HepG2 (cell line): Measurements from ENCODE around the gene UBFD1. TPM values are rescaled to one million over a fixed set of nuclear protein-coding genes. Genes with fewer than 3 reads are reported as not detected.

Source experiments
- MAFK ChIP-seq, 2 experiments: IDR thresholded peaks in 1 of 2; conservative IDR thresholded peaks in 1 of 2; 2 replicates each; pipeline ENCODE4 v1.6.1; 2011; ENCODE audit warnings: improper control_type of control experiment in 2 of 2, low read length in 2 of 2
- NPAS2 ChIP-seq: sonication (generic); formaldehyde crosslinking; IDR thresholded peaks from 2 replicates; pipeline ENCODE4 v1.8.0; 2022; ENCODE audit warnings: mild to moderate bottlenecking, missing genetic modification reagents, borderline replicate concordance
- POGZ ChIP-seq: sonication (generic); formaldehyde crosslinking; IDR thresholded peaks from 2 replicates; pipeline ENCODE4 v1.4.0; 2020; ENCODE audit warnings: mild to moderate bottlenecking, missing genetic modification reagents
- POLR2A ChIP-seq, 2 experiments: IDR thresholded peaks; 2 replicates each; pipeline ENCODE4 v1.6.1; 2011; ENCODE audit warnings: low read depth in 2 of 2, low read length in 2 of 2, mild to moderate bottlenecking in 1 of 2, moderate library complexity in 1 of 2; ENCODE audit not compliant: insufficient read depth in 1 of 2
- SNAPC2 ChIP-seq: sonication (generic); formaldehyde crosslinking; IDR thresholded peaks from 2 replicates; pipeline ENCODE4 v1.8.1; 2022; ENCODE audit warnings: mild to moderate bottlenecking, missing genetic modification reagents
- SOX6 ChIP-seq, 2 experiments: fragments of 450-650 bp in 1 of 2; sonication (generic) in 1 of 2; formaldehyde crosslinking in 1 of 2; IDR thresholded peaks; 2 replicates each; pipeline versions ENCODE4 v1.4.0 to v1.6.1; 2017 to 2020; ENCODE audit warnings: antibody characterized with exemption in 1 of 2, mild to moderate bottlenecking in 1 of 2, missing genetic modification reagents in 1 of 2
- SRSF1 ChIP-seq: fragments of 200-400 bp; formaldehyde crosslinking; optimal IDR thresholded peaks from 2 replicates; pipeline ENCODE3; 2017; ENCODE audit warnings: mild to moderate bottlenecking, low read depth, low read length, moderate library complexity
- ZKSCAN5 ChIP-seq: sonication (generic); formaldehyde crosslinking; IDR thresholded peaks from 2 replicates; pipeline ENCODE4 v1.5.1; 2020; ENCODE audit warnings: mild to moderate bottlenecking, missing genetic modification reagents
- ZNF382 ChIP-seq: sonication (generic); formaldehyde crosslinking; IDR thresholded peaks from 2 replicates; pipeline ENCODE4 v1.5.0; 2020; ENCODE audit warnings: missing genetic modification reagents, mild to moderate bottlenecking, borderline replicate concordance
- ZNF460 ChIP-seq: sonication (generic); formaldehyde crosslinking; IDR thresholded peaks from 2 replicates; pipeline ENCODE4 v1.5.1; 2020; ENCODE audit warnings: missing genetic modification reagents, mild to moderate bottlenecking, borderline replicate concordance
- ZNF547 ChIP-seq: sonication (generic); formaldehyde crosslinking; IDR thresholded peaks from 2 replicates; pipeline ENCODE4 v1.5.1; 2020; ENCODE audit warnings: mild to moderate bottlenecking, missing genetic modification reagents
- polyA plus RNA-seq, 8 experiments: library from polyadenylated mRNA; depleted of rRNA in 3 of 8; stranded (reverse) in 7 of 8; unstranded in 1 of 8; fragments of >200 nt; fragmentation: Illumina TruSeq in 4 of 8; extraction: Trizol in 4 of 8; gene quantifications; 2 replicates each; pipeline versions ENCODE4 v1.2.1 to v1.2.3, GENCODE V29; 2011 to 2016; ENCODE audit warnings: low read depth in 4 of 8, missing spikeins in 1 of 8, mixed read lengths in 1 of 8; ENCODE audit not compliant: insufficient read depth in 1 of 8
- total RNA-seq, 5 experiments: library from RNA; depleted of rRNA; stranded (reverse); fragments of >200 nt; fragmentation: Illumina TruSeq; extraction: Trizol; gene quantifications; 2 replicates each; pipeline ENCODE4 v1.2.3, GENCODE V29; 2016; ENCODE audit warnings: low read depth in 1 of 5
- TF ChIP-seq, protein P1 (sequence below): sonication (generic); formaldehyde crosslinking; IDR thresholded peaks from 2 replicates; pipeline ENCODE4 v1.4.0; 2020; ENCODE audit warnings: missing genetic modification reagents, borderline replicate concordance
- TF ChIP-seq, protein P2 (sequence below): sonication (generic); formaldehyde crosslinking; IDR thresholded peaks from 2 replicates; pipeline ENCODE4 v1.8.0; 2022; ENCODE audit warnings: missing genetic modification reagents, mild to moderate bottlenecking, moderate library complexity, borderline replicate concordance
- TF ChIP-seq, protein P3 (sequence below): sonication (generic); formaldehyde crosslinking; IDR thresholded peaks from 2 replicates; pipeline ENCODE4 v1.5.0; 2020; ENCODE audit warnings: mild to moderate bottlenecking, missing genetic modification reagents, moderate library complexity
- TF ChIP-seq, protein P4 (sequence below): sonication (generic); formaldehyde crosslinking; conservative IDR thresholded peaks from 2 replicates; pipeline ENCODE4 v1.4.0; 2020; ENCODE audit warnings: missing genetic modification reagents
- TF ChIP-seq, protein P5 (sequence below): sonication (generic); formaldehyde crosslinking; IDR thresholded peaks from 2 replicates; pipeline ENCODE4 v1.4.0; 2020; ENCODE audit warnings: missing genetic modification reagents

UBFD1 gene
- total and polyA plus RNA-seq, 2 of the 13 experiments (the other 11 are each of a cell fraction or from before 2014, with no cell fraction given), result 100 to 111 TPM

DNA sequence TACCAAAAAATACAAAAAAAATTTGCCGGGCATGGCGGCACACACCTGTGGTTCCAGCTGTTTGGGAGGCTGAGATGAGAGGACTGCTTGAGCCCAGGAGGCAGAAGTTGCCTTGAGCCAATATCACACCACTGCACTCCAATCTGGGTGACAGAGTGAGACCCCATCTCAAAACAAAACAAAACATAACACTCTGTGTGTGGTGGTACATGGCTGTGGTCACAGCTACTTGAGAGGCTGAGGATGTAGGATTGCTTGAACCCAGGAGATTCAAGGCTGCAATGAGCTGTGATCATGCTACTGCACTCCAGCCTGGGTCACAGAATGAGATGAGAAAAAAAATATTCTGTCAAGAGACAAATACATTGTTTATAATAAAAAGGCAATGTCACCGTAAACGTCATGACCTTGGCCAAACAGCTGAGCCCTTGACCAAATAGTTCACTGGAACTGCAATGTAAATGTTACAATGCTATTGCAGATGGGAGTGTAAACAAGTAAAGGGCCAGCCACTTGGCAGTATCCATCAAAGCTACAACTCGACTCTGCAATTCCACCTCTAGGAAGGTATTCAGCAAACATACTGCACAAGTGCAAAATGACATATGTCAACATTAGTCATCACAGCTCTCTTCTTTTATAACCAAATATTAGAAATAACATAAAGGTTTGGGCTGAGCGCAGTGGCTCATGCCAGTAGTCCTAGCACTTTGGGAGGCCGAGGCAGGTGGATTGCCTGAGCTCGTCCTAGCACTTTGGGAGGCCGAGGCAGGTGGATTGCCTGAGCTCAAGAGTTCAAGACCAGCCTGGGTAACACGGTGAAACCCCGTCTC lies 17.3 kb upstream of the UBFD1 start (continued):
- TF ChIP-seq, protein P1, sequence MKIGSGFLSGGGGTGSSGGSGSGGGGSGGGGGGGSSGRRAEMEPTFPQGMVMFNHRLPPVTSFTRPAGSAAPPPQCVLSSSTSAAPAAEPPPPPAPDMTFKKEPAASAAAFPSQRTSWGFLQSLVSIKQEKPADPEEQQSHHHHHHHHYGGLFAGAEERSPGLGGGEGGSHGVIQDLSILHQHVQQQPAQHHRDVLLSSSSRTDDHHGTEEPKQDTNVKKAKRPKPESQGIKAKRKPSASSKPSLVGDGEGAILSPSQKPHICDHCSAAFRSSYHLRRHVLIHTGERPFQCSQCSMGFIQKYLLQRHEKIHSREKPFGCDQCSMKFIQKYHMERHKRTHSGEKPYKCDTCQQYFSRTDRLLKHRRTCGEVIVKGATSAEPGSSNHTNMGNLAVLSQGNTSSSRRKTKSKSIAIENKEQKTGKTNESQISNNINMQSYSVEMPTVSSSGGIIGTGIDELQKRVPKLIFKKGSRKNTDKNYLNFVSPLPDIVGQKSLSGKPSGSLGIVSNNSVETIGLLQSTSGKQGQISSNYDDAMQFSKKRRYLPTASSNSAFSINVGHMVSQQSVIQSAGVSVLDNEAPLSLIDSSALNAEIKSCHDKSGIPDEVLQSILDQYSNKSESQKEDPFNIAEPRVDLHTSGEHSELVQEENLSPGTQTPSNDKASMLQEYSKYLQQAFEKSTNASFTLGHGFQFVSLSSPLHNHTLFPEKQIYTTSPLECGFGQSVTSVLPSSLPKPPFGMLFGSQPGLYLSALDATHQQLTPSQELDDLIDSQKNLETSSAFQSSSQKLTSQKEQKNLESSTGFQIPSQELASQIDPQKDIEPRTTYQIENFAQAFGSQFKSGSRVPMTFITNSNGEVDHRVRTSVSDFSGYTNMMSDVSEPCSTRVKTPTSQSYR, result peak; percentile 77; the same call in 1 of the 2 replicates
- TF ChIP-seq POGZ (CRISPR knock-in tag) (peak; percentile 78; the same call in 1 of the 2 replicates), ZKSCAN5 (CRISPR knock-in tag) (no peak), NPAS2 (CRISPR knock-in tag) (no peak), MAFK (conservative IDR thresholded peaks at IDR 0.05 in 1 of 2, IDR thresholded peaks at IDR 0.05 in 1 of 2; ENCODE audit: low read length in 2 of 2) (peak; percentile 66 to 81), SNAPC2 (peak; percentile 97), ZNF382 (CRISPR knock-in tag) (no peak), SRSF1 (no peak), POLR2A (IDR thresholded peaks at IDR 0.05; ENCODE audit: insufficient read depth in 1 of 2, low read depth in 2 of 2, low read length in 2 of 2) (peak in 1 of 2 experiments; percentile 17; a peak in 1 of 4 replicates), ZNF460 (CRISPR knock-in tag) (peak; percentile 61; the same call in 1 of the 2 replicates), ZNF547 (CRISPR knock-in tag) (0 out of 2 replicates have a peak, but pooled peaks have one; percentile 23), SOX6 (IDR thresholded peaks at IDR 0.05) (no peak), SOX6 (CRISPR knock-in tag; IDR thresholded peaks at IDR 0.05) (peak; percentile 99)
- TF ChIP-seq, protein P2, sequence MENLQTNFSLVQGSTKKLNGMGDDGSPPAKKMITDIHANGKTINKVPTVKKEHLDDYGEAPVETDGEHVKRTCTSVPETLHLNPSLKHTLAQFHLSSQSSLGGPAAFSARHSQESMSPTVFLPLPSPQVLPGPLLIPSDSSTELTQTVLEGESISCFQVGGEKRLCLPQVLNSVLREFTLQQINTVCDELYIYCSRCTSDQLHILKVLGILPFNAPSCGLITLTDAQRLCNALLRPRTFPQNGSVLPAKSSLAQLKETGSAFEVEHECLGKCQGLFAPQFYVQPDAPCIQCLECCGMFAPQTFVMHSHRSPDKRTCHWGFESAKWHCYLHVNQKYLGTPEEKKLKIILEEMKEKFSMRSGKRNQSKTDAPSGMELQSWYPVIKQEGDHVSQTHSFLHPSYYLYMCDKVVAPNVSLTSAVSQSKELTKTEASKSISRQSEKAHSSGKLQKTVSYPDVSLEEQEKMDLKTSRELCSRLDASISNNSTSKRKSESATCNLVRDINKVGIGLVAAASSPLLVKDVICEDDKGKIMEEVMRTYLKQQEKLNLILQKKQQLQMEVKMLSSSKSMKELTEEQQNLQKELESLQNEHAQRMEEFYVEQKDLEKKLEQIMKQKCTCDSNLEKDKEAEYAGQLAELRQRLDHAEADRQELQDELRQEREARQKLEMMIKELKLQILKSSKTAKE (CRISPR knock-in tag), result peak; percentile 92
- TF ChIP-seq, protein P3, sequence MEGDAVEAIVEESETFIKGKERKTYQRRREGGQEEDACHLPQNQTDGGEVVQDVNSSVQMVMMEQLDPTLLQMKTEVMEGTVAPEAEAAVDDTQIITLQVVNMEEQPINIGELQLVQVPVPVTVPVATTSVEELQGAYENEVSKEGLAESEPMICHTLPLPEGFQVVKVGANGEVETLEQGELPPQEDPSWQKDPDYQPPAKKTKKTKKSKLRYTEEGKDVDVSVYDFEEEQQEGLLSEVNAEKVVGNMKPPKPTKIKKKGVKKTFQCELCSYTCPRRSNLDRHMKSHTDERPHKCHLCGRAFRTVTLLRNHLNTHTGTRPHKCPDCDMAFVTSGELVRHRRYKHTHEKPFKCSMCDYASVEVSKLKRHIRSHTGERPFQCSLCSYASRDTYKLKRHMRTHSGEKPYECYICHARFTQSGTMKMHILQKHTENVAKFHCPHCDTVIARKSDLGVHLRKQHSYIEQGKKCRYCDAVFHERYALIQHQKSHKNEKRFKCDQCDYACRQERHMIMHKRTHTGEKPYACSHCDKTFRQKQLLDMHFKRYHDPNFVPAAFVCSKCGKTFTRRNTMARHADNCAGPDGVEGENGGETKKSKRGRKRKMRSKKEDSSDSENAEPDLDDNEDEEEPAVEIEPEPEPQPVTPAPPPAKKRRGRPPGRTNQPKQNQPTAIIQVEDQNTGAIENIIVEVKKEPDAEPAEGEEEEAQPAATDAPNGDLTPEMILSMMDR (CRISPR knock-in tag), result peak; percentile 25
- TF ChIP-seq, protein P4, sequence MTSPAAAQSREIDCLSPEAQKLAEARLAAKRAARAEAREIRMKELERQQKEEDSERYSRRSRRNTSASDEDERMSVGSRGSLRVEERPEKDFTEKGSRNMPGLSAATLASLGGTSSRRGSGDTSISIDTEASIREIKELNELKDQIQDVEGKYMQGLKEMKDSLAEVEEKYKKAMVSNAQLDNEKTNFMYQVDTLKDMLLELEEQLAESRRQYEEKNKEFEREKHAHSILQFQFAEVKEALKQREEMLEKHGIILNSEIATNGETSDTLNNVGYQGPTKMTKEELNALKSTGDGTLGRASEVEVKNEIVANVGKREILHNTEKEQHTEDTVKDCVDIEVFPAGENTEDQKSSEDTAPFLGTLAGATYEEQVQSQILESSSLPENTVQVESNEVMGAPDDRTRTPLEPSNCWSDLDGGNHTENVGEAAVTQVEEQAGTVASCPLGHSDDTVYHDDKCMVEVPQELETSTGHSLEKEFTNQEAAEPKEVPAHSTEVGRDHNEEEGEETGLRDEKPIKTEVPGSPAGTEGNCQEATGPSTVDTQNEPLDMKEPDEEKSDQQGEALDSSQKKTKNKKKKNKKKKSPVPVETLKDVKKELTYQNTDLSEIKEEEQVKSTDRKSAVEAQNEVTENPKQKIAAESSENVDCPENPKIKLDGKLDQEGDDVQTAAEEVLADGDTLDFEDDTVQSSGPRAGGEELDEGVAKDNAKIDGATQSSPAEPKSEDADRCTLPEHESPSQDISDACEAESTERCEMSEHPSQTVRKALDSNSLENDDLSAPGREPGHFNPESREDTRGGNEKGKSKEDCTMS (CRISPR knock-in tag), result no peak
- TF ChIP-seq, protein P5, sequence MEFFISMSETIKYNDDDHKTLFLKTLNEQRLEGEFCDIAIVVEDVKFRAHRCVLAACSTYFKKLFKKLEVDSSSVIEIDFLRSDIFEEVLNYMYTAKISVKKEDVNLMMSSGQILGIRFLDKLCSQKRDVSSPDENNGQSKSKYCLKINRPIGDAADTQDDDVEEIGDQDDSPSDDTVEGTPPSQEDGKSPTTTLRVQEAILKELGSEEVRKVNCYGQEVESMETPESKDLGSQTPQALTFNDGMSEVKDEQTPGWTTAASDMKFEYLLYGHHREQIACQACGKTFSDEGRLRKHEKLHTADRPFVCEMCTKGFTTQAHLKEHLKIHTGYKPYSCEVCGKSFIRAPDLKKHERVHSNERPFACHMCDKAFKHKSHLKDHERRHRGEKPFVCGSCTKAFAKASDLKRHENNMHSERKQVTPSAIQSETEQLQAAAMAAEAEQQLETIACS, result no peak
